GM21390 (cell line): ENCODE results near the gene TTR.

ENCODE experiments used
- ATAC-seq: cut with Tn5 transposase; IDR thresholded peaks from one replicate; pipeline ENCODE4 v1.9.1; 2021; ENCODE audit not compliant: unreplicated experiment

TTR gene

GRCh38 chr18:31591628-31592027 is at the start of gene TTR:
Gene TTR, plus strand, starts transcription at chr18:31591877. Its CDS starts 26 bp downstream, at chr18:31591903.
- ATAC-seq: no peak

- no peak for ATAC-seq
Observed at GRCh38 chr18:31546476-31546875, 45.2 kb upstream of the TTR start.

GRCh38 chr18:31548853-31549252 is 42.8 kb upstream of the TTR start:
- no peak for ATAC-seq

- ATAC-seq: no peak
Observed at GRCh38 chr18:31549416-31549815, 42.3 kb upstream of the TTR start.

GRCh38 chr18:31551883-31552282 is 39.8 kb upstream of the TTR start:
- ATAC-seq: no peak

- no peak for ATAC-seq
Observed at GRCh38 chr18:31553800-31554199, 37.9 kb upstream of the TTR start.

- no peak for ATAC-seq
Observed at GRCh38 chr18:31554776-31555175, 36.9 kb upstream of the TTR start.

- ATAC-seq: peak; percentile 76
Observed at GRCh38 chr18:31555971-31556747, 35.5 kb upstream of the TTR start.

GRCh38 chr18:31557446-31557845 is 34.2 kb upstream of the TTR start:
- no peak for ATAC-seq

GRCh38 chr18:31558567-31558966 is 33.1 kb upstream of the TTR start:
- ATAC-seq: no peak

- ATAC-seq: no peak
Observed at GRCh38 chr18:31562726-31563125, 29.0 kb upstream of the TTR start.

- ATAC-seq: no peak
Observed at GRCh38 chr18:31563778-31564177, 27.9 kb upstream of the TTR start.

GRCh38 chr18:31565345-31565744 is 26.3 kb upstream of the TTR start:
- ATAC-seq: no peak

- no peak for ATAC-seq
Observed at GRCh38 chr18:31565782-31566512, 25.7 kb upstream of the TTR start.

GRCh38 chr18:31566576-31567306 is 24.9 kb upstream of the TTR start:
- no peak for ATAC-seq

- no peak for ATAC-seq
Observed at GRCh38 chr18:31572368-31572767, 19.3 kb upstream of the TTR start.

- no peak for ATAC-seq
Observed at GRCh38 chr18:31573051-31573450, 18.6 kb upstream of the TTR start.

- ATAC-seq: no peak
Observed at GRCh38 chr18:31574359-31574758, 17.3 kb upstream of the TTR start.

- no peak for ATAC-seq
Observed at GRCh38 chr18:31575515-31576257, 16.0 kb upstream of the TTR start.

- ATAC-seq: peak; percentile 74
Observed at GRCh38 chr18:31576670-31577069, 15.0 kb upstream of the TTR start.

GRCh38 chr18:31577195-31577594 is 14.5 kb upstream of the TTR start:
- ATAC-seq: peak; percentile 44
